Measurements from ENCODE around the gene AFTPH.

Gene AFTPH

DNA sequence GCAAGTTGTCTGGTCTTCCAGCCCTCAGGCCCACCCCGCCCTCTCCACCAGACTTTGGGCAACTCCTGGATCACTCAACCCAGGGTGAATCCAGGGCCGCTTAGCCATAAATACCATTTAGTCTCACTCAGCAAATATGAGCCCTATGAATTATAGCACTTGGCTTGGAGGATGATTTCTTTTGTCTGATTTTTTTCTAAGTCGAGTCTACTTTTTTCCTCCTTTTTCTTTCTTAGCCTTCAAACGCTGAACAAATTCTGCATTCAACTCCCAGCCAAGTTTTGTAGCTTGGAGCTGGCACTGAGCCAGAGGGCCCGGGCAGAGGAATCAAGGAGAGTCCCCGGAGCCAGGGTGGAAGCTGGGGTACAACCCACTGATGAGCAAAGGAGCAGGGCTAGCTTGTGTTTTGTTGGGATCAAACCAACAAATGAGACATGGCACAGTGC, 80.9 kb downstream of the AFTPH start:
- no peak overlapping the region for H3K4me3 Mint-ChIP-seq
- peaks cover 20% of the 10 kb centered on the region for H3K4me1 Mint-ChIP-seq
- H3K9me3 Mint-ChIP-seq, result no peaks in the 10 kb centered on the region
- peaks cover 2% of the 10 kb centered on the region for H3K36me3 Mint-ChIP-seq
- H3K27me3 Mint-ChIP-seq, result peaks cover 2% of the 10 kb centered on the region
- H3K27ac Mint-ChIP-seq, result no peak overlapping the region

DNA sequence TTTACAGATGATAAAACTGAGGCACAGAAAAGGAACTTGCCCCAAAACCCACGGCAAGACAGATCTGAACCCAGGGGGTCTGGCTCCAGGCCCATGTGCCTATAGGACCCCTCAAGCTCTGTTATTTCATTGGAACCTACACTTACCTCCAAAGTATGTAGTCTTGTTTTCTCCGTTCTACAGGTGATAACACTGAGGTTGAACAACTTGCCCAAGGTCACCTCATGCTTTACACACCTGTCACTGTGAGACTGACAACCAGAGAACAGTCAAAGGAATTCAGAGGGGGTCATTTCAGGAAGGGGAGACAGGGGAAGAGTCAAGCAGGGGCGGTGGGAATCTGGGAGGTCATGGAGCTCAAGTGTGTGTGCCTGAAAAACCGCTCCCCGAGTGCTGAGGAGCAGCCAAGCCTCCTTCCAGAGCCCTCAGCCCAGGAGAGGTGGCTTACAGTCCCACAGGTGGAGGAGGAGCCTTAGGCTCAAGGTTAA, 81.9 kb downstream of the AFTPH start:
- peaks cover 2% of the 10 kb centered on the region for H3K36me3 Mint-ChIP-seq
- no peak overlapping the region for H3K4me3 Mint-ChIP-seq
- no peaks in the 10 kb centered on the region for H3K9me3 Mint-ChIP-seq
- peaks cover 2% of the 10 kb centered on the region for H3K27me3 Mint-ChIP-seq
- peaks cover 20% of the 10 kb centered on the region for H3K4me1 Mint-ChIP-seq
- H3K27ac Mint-ChIP-seq, result peak overlapping the region; percentile 63

DNA sequence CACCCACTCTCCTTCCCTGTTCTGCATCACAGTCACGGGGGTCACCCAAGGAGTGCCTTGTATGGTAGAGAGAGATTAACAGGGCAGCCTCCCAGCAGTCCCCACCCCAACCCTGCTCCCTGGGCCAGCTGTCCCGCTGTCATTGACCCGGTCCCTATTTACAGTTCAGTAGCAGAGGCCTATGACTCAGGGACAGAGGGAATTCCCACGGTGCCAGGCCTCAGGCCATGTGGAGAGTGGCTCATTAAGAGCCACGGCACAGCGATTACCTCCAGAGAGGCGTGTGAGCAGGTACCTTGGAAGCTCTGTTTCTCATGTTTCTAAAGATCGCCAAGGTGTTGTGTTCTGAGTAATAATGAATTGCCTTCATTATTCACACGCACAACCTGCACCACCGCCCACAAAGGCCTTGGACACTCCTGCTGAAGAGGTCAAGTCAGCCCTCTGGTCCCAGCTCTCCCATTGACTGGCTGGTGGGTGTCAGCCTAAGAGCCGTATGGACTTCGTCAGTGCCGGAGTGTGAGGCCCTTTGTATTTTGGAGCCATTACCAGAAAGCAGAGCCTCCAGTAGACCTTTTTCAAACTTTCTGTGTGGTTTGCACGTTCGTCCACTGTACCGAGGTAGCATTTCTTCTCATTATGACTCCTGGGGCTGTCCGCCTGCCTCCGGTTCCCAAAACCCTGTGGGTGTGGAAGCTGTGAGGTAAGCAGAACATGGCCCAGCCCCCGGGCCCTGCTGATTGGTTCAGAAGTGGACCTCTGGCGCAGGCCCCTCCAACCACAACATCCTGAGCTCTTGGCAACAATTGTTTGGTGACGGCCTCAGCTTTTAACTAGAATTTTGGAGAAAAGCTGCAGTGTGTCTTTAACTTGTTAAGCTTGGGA, 82.6 kb downstream of the AFTPH start:
- Mint-ChIP-seq H3K9me3 (no peaks in the 10 kb centered on the region), H3K36me3 (peaks cover 2% of the 10 kb centered on the region), H3K27ac (no peak overlapping the region), H3K4me3 (peak overlapping the region; percentile 19), H3K27me3 (peaks cover 2% of the 10 kb centered on the region), H3K4me1 (peaks cover 20% of the 10 kb centered on the region)

DNA sequence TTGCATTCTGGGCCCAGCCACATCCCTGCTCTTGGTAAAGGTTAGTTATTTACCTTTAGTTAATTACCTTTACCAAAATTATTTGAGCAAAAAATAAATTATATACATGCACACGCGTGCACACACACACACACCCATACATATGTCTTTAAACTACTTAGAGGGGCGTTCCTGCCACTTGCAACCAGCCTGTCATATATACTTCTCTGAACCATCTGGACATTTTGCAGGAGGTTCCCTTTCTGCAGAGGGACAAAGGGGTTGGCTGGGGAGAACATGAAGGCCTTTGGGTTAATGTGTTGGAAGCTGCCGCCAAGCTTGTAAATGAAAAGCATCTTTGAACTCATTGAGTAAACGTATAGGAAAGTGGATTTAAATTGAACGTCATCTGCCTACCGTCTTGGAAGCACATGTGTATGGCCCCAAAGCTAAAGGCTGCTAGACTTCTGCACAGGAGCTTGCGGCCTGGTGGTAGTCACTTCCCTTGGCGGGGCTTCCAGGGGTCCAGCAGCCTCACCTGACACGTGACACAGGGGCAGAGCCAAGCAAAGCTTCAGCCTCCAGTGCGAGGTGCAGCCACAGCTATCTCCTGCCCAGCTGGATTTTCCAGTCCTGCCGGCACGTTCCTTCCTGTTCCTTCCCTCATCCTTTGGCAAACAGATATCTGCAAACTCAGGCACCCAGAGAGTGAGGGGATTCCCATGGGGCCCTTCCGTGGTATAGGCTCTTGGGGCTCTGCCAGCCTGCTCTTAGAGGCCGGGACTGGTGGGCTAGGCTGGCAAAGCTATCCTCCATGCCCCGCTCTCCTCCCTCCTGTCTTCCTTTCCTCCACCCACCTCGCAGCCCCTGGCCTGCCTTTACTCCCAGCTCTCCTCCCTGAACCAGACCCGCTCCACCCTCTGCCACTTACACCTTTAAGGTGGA, 83.5 kb downstream of the AFTPH start:
- H3K27ac Mint-ChIP-seq, result no peak overlapping the region
- peaks cover 2% of the 10 kb centered on the region for H3K27me3 Mint-ChIP-seq
- peak overlapping the region; percentile 79 for H3K4me3 Mint-ChIP-seq
- H3K9me3 Mint-ChIP-seq, result no peaks in the 10 kb centered on the region
- peaks cover 20% of the 10 kb centered on the region for H3K4me1 Mint-ChIP-seq
- H3K36me3 Mint-ChIP-seq, result peaks cover 2% of the 10 kb centered on the region

DNA sequence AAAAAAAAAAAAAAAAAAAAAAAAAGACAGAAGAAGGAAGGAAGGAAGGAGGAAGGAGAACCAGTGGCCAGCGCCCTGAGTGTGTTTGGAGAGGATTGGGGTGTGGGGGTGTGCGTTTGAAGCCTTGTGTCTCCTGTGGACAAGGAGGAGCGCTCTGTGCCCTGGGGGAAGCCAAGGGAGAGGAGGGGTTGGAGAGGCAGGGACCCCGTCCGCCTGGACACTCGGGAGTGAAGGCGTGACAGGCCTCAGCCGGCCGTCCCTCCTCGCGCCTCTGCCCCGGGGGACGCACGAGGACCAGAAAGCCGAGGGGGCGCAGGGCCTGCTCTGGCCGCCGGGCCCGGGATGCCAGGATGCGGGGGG, 84.7 kb downstream of the AFTPH start:
- Mint-ChIP-seq H3K9me3 (no peaks in the 10 kb centered on the region), H3K4me3 (peak overlapping the region; percentile 79), H3K36me3 (peaks cover 2% of the 10 kb centered on the region), H3K4me1 (peaks cover 20% of the 10 kb centered on the region), H3K27me3 (peaks cover 2% of the 10 kb centered on the region), H3K27ac (peak overlapping the region; percentile 80)

DNA sequence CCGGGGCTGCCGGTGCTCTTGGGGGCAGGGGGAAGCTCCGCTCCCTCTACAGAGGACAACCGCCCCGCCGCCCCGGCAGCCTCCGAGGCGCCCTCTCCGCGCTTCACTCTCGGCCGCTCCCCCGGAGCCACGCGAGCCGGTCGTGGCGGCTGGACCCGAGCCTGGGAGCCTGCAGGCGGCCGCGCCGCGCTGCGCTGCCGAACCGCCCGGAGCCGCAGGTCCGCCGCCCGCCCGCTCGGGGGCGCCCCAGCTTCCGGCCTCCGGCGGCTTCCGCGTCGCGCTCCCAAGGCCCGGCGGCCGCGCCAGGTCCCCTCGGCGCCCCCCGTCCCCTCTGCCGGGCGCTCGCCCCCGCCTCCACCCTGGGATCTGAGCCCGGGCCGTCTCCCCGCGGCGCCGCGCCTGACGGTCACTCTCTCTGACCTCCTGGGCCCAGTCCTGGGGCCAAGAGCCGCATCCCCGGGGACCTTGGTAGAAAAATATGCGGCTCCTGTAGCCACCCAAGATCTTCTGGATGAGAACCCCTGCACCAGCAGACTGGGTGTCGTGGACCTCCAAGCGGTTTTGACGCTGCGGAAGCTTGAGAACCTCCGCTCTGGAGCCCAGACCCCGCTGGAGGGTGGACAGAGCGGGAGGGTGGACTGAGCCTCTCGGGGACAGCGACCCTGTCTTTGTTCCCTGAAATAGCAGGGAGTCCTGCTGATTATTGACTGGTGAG, 85.3 kb downstream of the AFTPH start:
- Mint-ChIP-seq H3K27ac (no peak overlapping the region), H3K4me1 (peaks cover 20% of the 10 kb centered on the region), H3K4me3 (peak overlapping the region; percentile 72), H3K9me3 (no peaks in the 10 kb centered on the region), H3K36me3 (peaks cover 2% of the 10 kb centered on the region), H3K27me3 (peaks cover 2% of the 10 kb centered on the region)

DNA sequence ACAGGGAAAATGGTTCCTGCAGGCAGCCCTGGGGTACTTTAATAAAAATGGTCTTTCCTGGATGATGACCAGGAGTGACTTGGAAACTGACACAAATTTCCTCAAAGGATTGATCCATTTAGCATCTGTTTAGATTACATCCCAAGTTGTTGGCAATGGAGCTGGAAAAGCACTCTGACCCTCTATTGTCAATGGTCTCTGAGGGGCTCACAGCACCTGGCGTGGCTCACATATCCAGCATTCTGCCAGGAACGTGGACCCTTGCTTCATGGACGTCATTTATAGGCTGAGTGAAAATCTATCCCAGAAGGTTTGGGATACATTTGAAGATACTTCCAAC, 85.8 kb downstream of the AFTPH start:
- H3K27me3 Mint-ChIP-seq, result no peaks in the 10 kb centered on the region
- H3K4me1 Mint-ChIP-seq, result peaks cover 20% of the 10 kb centered on the region
- H3K36me3 Mint-ChIP-seq, result no peaks in the 10 kb centered on the region
- H3K9me3 Mint-ChIP-seq, result no peaks in the 10 kb centered on the region
- H3K27ac Mint-ChIP-seq, result no peak overlapping the region
- H3K4me3 Mint-ChIP-seq, result peak overlapping the region; percentile 72

DNA sequence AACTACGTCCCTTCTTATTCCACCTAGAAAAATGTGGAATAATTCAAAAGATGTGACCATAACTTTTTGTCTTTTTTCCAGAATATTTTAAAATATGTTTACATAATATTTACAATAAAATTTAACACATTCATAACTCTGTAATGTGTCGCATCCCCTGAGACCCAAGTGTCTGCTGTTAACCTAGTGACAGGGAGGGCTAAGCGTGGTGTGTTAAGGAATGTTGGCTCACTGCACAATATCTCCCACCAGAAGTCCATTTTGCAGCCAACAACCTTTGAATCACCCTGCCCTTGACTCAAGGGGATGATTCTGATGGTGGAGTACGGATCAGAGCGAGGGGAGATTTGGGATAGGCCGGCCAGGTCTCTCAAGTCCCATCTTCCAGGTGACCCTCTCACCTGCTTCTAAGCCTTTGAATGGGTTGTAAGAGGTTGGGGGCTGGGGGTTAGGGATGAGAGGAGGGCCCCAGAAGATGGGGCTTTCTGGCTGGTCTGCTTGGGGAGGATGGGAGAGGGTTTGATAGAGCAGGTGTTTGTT, 86.3 kb downstream of the AFTPH start:
- Mint-ChIP-seq H3K4me1 (peaks cover 20% of the 10 kb centered on the region), H3K4me3 (peak overlapping the region; percentile 72), H3K36me3 (no peaks in the 10 kb centered on the region), H3K9me3 (no peaks in the 10 kb centered on the region), H3K27ac (no peak overlapping the region), H3K27me3 (no peaks in the 10 kb centered on the region)

DNA sequence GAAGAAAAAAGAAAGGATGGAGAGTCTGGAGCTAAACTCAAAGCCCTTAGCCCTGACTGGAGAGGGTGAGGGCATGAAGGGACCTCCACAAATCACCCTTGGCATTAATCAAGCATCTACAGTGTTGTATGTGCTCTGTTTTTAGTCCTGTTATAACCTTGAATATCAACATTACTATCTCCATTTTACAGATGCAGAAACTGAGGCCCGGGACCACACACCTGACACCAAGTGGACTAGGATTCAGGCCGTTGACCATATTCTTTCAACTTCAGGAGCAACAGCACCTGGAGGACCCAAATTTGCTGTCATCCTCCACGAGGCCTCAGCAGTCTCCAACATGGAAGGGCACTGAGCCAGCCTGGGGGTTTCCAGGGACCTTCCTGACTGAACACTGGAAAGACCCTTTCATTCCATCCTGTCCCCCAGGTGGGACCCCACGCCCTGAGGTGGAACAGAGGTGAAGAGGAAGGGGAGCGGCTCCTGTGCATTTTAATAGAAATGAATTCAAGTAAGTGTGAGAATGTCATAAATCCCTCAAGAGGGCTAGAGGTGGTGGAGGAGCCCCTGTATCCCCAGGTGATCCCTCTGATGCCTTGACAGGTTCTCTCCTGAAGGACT, 88.6 kb downstream of the AFTPH start:
- H3K36me3 Mint-ChIP-seq, result no peaks in the 10 kb centered on the region
- no peaks in the 10 kb centered on the region for H3K9me3 Mint-ChIP-seq
- no peaks in the 10 kb centered on the region for H3K27me3 Mint-ChIP-seq
- peaks cover 14% of the 10 kb centered on the region for H3K4me1 Mint-ChIP-seq
- H3K27ac Mint-ChIP-seq, result no peak overlapping the region
- no peak overlapping the region for H3K4me3 Mint-ChIP-seq

DNA sequence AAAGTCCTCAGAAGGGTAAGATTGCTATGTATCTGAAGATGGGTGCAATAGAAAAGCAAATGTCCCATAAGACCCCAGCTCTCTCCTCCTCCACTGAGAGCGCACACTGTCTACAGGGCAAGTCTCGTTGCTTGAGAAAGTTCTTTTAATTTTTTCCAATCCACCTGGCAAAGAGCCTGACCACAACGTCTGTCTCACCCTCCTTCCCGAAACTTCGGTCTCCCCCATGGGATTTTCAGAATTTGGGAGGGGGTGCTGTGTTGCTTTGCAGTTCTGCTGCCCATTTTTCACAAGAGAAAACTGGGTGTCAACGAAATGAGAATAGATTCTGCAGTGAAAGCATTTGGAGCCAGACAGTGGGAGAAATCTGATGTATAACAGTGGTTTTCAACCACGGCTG, 89.1 kb downstream of the AFTPH start:
- H3K4me1 Mint-ChIP-seq, result peaks cover 9% of the 10 kb centered on the region
- no peaks in the 10 kb centered on the region for H3K27me3 Mint-ChIP-seq
- no peaks in the 10 kb centered on the region for H3K9me3 Mint-ChIP-seq
- H3K36me3 Mint-ChIP-seq, result no peaks in the 10 kb centered on the region
- H3K27ac Mint-ChIP-seq, result no peak overlapping the region
- no peak overlapping the region for H3K4me3 Mint-ChIP-seq

DNA sequence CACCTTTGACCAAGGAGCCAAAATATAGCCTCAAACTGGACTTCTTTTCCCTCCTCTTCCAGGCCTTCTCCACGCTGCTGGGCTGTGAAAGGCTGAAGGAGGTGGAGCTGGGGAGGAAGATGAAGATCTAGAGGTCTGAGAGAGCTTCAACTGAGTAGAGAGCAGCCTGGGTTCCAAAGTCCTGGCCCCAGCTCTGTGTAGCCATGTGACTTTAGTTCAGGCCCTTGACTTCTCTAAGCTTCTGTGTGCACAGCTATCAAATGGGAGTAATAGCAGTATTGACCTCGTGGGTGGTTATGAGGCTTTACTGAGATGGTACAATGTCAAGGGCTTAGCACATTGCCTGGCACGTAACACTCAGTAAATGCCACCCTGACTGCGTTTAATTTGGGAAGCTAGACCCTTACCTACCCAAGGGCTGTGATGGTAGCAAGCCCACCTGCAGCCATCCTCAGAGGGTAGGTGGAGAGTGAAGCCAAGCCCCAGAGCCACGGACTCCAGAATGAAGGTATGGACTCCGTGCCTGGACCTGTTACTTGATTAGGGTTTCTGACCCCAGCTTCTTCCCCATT, 91.2 kb downstream of the AFTPH start:
- H3K4me3 Mint-ChIP-seq, result no peak overlapping the region
- H3K4me1 Mint-ChIP-seq, result peaks cover 3% of the 10 kb centered on the region
- H3K9me3 Mint-ChIP-seq, result no peaks in the 10 kb centered on the region
- H3K27me3 Mint-ChIP-seq, result no peaks in the 10 kb centered on the region
- H3K27ac Mint-ChIP-seq, result no peak overlapping the region
- H3K36me3 Mint-ChIP-seq, result no peaks in the 10 kb centered on the region

DNA sequence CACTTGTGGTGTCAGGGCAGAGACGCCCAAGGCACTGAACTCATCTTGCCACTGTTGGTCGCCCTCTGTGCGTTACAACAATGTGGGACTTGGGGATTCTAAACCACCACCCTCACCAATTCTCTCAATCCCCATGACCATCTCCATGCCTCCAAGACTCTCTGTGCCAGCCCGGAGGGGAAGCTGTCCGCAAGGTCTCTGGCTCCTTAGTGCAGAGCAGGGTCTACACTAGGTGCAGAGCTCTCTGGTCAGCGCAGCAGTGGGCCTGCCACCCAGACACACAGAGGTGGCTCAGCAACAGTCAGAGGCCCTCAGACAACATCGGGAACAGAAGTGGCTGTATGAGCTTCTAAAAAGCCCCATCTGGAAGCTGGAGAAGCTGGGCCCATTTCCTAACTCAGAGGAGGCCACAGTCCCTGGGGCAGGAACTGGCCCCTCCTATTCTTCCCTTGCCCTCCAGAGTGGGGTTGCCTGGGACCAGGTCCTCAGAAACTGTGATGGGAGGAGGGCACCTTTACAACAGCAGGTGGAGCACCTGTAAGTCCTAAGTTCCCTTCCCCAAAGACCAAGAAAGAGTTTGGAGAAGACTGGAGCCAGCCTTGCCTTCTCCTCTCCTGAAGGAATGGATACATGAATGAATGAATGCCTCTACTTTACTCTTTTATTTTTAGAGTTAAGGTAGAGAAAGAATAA, 91.9 kb downstream of the AFTPH start:
- Mint-ChIP-seq H3K36me3 (no peaks in the 10 kb centered on the region), H3K27me3 (no peaks in the 10 kb centered on the region), H3K4me1 (peaks cover 3% of the 10 kb centered on the region), H3K9me3 (no peaks in the 10 kb centered on the region), H3K27ac (no peak overlapping the region), H3K4me3 (no peak overlapping the region)

DNA sequence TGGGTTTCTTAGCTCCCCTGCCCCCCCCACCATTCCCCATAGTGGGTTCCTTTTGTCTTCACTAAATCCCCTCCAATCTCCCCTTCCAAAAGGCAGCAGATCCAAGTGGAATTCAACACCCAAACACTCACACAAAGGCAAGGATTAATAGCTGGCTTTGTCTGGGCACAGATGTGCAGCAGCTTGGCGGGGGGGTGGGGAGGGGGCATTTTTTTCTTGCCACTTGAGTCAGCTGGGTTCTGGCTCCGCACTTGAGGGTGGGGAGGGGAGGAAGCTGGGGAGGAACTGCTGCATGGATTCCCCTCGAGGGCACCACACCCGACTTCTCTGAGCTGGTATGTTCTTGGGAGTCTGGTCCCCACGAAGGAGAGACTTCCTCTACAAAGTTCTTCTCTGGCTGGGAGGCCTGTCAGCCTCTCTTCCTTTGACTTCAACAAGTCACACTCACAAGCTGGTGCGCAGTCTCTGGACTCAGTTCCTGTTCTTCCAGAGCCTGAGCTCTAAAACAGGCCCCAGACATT, 93.6 kb downstream of the AFTPH start:
- no peak overlapping the region for H3K27ac Mint-ChIP-seq
- H3K9me3 Mint-ChIP-seq, result no peaks in the 10 kb centered on the region
- H3K4me3 Mint-ChIP-seq, result no peak overlapping the region
- H3K36me3 Mint-ChIP-seq, result no peaks in the 10 kb centered on the region
- H3K27me3 Mint-ChIP-seq, result no peaks in the 10 kb centered on the region
- peaks cover 3% of the 10 kb centered on the region for H3K4me1 Mint-ChIP-seq

DNA sequence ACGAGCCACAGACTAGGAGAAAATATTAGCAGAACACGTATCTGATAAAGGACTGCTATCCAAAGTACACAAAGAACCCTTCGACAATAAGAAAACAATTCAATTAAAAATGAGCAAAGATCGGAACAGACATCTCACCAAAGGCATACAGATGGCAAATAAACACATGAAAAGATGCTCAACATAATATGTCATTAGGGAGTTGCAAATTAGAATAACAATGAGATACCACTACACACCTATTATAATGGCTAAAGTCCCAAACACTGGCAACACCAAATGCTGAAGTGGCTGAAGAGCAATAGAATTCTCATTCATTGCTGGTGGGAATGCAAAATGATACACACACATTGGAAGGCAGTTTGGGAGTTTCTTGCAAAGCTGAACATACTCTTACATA, 96.5 kb downstream of the AFTPH start:
- H3K36me3 Mint-ChIP-seq, result no peaks in the 10 kb centered on the region
- peaks cover 3% of the 10 kb centered on the region for H3K4me1 Mint-ChIP-seq
- no peak overlapping the region for H3K27ac Mint-ChIP-seq
- H3K9me3 Mint-ChIP-seq, result no peaks in the 10 kb centered on the region
- no peaks in the 10 kb centered on the region for H3K27me3 Mint-ChIP-seq
- no peak overlapping the region for H3K4me3 Mint-ChIP-seq

Data from activated naive CD4-positive, alpha-beta T cell treated with anti-CD3 and anti-CD28 coated beads, Interleukin-2, amount 50 U/mL, for 24 hours (primary cell).